H1 (cell line): ENCODE measurements around the gene ARHGEF39. TPM values are rescaled to one million over a fixed set of nuclear protein-coding genes. Genes with fewer than 3 reads are reported as not detected.
A peak's percentile ranks its signal among the peaks of the same experiment; 100 is the strongest.

Experiments used
- CTCF ChIA-PET: fragments of 300-600 bp; sonication (Branson Sonifier 250); formaldehyde crosslinking; loops from one replicate; lab custom pipeline; 2021; ENCODE audit not compliant: partially characterized antibody; lab: Charles Lee
- POLR2A ChIA-PET: fragments of 300-600 bp; sonication (Branson Sonifier 250); formaldehyde crosslinking; loops from one replicate; lab custom pipeline; 2021; ENCODE audit warnings: inconsistent platforms; ENCODE audit not compliant: partially characterized antibody; lab: Charles Lee
- DNase-seq, 2 experiments: peaks; one replicate each; pipeline versions ENCODE4 v3.0.0 to v3.0.0-alpha.2; 2010 to 2022; ENCODE audit warnings: low spot score in 2 of 2, low read depth in 1 of 2, mixed read lengths in 1 of 2
- FAIRE-seq: peaks from 2 replicates; lab custom pipeline; 2011; peaks lifted over from hg19 to GRCh38; lab: Jason Lieb, UNC
- H2AFZ ChIP-seq: 2 replicates; pipeline ENCODE4 v1.8.1; 2012; ENCODE audit warnings: low read length, inconsistent platforms
- H2AK5ac ChIP-seq: 2 replicates; pipeline ENCODE4 v1.6.1; 2013; ENCODE audit warnings: low read depth, low read length
- H2BK120ac ChIP-seq: replicated peaks from 2 replicates; pipeline ENCODE3; 2013; ENCODE audit warnings: low read depth, low read length, inconsistent platforms
- H2BK12ac ChIP-seq: 2 replicates; pipeline ENCODE4 v1.6.1; 2013; ENCODE audit warnings: low read depth, low read length
- H2BK15ac ChIP-seq: 2 replicates; pipeline ENCODE4 v1.6.1; 2013; ENCODE audit warnings: low read length
- H2BK20ac ChIP-seq: 2 replicates; pipeline ENCODE4 v1.6.1; 2013; ENCODE audit warnings: low read length
- H2BK5ac ChIP-seq: 2 replicates; pipeline ENCODE4 v1.6.1; 2013; ENCODE audit warnings: low read depth, low read length
- H3K14ac ChIP-seq: 2 replicates; pipeline ENCODE4 v1.6.1; 2013; ENCODE audit warnings: inconsistent platforms; ENCODE audit not compliant: insufficient read length
- H3K18ac ChIP-seq: 2 replicates; pipeline ENCODE4 v1.6.1; 2013; ENCODE audit warnings: low read length; ENCODE audit errors: extremely low read depth
- H3K23ac ChIP-seq: 2 replicates; pipeline ENCODE4 v1.6.1; 2013; ENCODE audit warnings: inconsistent platforms; ENCODE audit not compliant: insufficient read length
- H3K23me2 ChIP-seq: 2 replicates; pipeline ENCODE4 v1.6.1; 2013; ENCODE audit warnings: low read depth, low read length
- H3K27ac ChIP-seq: 2 replicates; pipeline ENCODE4 v1.6.1; 2011; ENCODE audit warnings: low read depth, low read length, inconsistent platforms
- H3K27me3 ChIP-seq, 4 experiments: replicated peaks in 1 of 4; 1 replicate in 1 of 4; 2 replicates in 3 of 4; pipeline versions ENCODE4 v1.6.1 to v1.8.1; 2011 to 2013; ENCODE audit warnings: low read length in 3 of 4, mild to moderate bottlenecking in 3 of 4, inconsistent platforms in 2 of 4, mixed read lengths in 2 of 4, moderate library complexity in 1 of 4; ENCODE audit not compliant: control insufficient read depth in 3 of 4, insufficient read depth in 3 of 4; ENCODE audit errors: extremely low read depth in 1 of 4
- H3K36me3 ChIP-seq, 4 experiments: 2 replicates each; pipeline versions ENCODE4 v1.6.1 to v1.8.1; 2011 to 2013; ENCODE audit warnings: mild to moderate bottlenecking in 4 of 4, low read length in 3 of 4, moderate library complexity in 2 of 4, control low read depth in 1 of 4, inconsistent platforms in 1 of 4; ENCODE audit not compliant: insufficient read depth in 4 of 4, control insufficient read depth in 2 of 4
- H3K4ac ChIP-seq: replicated peaks from 2 replicates; pipeline ENCODE3; 2013; ENCODE audit warnings: low read length, low read depth, mixed read lengths, inconsistent platforms; ENCODE audit not compliant: insufficient read length
- H3K4me1 ChIP-seq, 4 experiments: replicated peaks in 1 of 4; 1 replicate in 1 of 4; 2 replicates in 3 of 4; pipeline versions ENCODE4 v1.6.1 to v1.8.1; 2011 to 2013; ENCODE audit warnings: low read length in 3 of 4, inconsistent platforms in 2 of 4, mixed read lengths in 1 of 4; ENCODE audit not compliant: insufficient read depth in 4 of 4, control insufficient read depth in 3 of 4
- H3K4me2 ChIP-seq, 2 experiments: 2 replicates each; pipeline versions ENCODE4 v1.6.1 to v1.8.1; 2011 to 2013; ENCODE audit warnings: low read depth in 2 of 2, low read length in 2 of 2, control low read depth in 1 of 2, inconsistent platforms in 1 of 2, mild to moderate bottlenecking in 1 of 2; ENCODE audit not compliant: insufficient read depth in 1 of 2
- H3K4me3 ChIP-seq, 4 experiments: fragments of 200-600, 300-600 bp in 1 of 4; sonication (generic), shearing (Covaris generic), sonication (Bioruptor Twin) in 1 of 4; 2 replicates each; pipeline versions ENCODE4 v1.5.1 to v1.8.1; 2011 to 2016; ENCODE audit warnings: low read length in 4 of 4, low read depth in 3 of 4, control low read depth in 2 of 4, inconsistent platforms in 2 of 4, mild to moderate bottlenecking in 2 of 4, mixed read lengths in 1 of 4, moderate library complexity in 1 of 4; ENCODE audit not compliant: insufficient read depth in 2 of 4; ENCODE audit errors: extremely low read depth in 1 of 4
- H3K56ac ChIP-seq: replicated peaks from 2 replicates; pipeline ENCODE3; 2013; ENCODE audit warnings: low read depth, mild to moderate bottlenecking, mixed read lengths, low read length, inconsistent platforms; ENCODE audit not compliant: insufficient read length
- H3K79me1 ChIP-seq: 2 replicates; pipeline ENCODE4 v1.6.1; 2013; ENCODE audit warnings: low read depth, low read length, control low read depth
- H3K79me2 ChIP-seq, 2 experiments: 2 replicates each; pipeline versions ENCODE4 v1.6.1 to v1.8.1; 2012 to 2013; ENCODE audit warnings: low read length in 2 of 2, mild to moderate bottlenecking in 2 of 2, inconsistent platforms in 1 of 2; ENCODE audit not compliant: insufficient read depth in 2 of 2, control insufficient read depth in 1 of 2
- H3K9ac ChIP-seq, 4 experiments: replicated peaks in 1 of 4; 1 replicate in 1 of 4; 2 replicates in 3 of 4; pipeline versions ENCODE4 v1.6.1 to v1.8.1; 2011 to 2013; ENCODE audit warnings: low read depth in 3 of 4, low read length in 3 of 4, control low read depth in 2 of 4, mild to moderate bottlenecking in 2 of 4, moderate library complexity in 2 of 4, inconsistent platforms in 1 of 4; ENCODE audit errors: extremely low read depth in 1 of 4
- H3K9me3 ChIP-seq, 2 experiments: 2 replicates each; pipeline versions ENCODE4 v1.6.1 to v1.8.1; 2012 to 2013; ENCODE audit warnings: mild to moderate bottlenecking in 2 of 2, moderate library complexity in 2 of 2, control low read depth in 1 of 2, inconsistent platforms in 1 of 2, low read depth in 1 of 2, low read length in 1 of 2, mixed read lengths in 1 of 2; ENCODE audit not compliant: insufficient read depth in 2 of 2
- H4K20me1 ChIP-seq, 2 experiments: replicated peaks in 1 of 2; 2 replicates each; pipeline versions ENCODE3 to v1.8.1; 2011 to 2013; ENCODE audit warnings: inconsistent platforms in 2 of 2, low read length in 2 of 2, mild to moderate bottlenecking in 1 of 2; ENCODE audit not compliant: insufficient read depth in 2 of 2, control insufficient read depth in 1 of 2
- H4K5ac ChIP-seq: 2 replicates; pipeline ENCODE4 v1.6.1; 2013; ENCODE audit warnings: low read length, low read depth, mixed read lengths, inconsistent platforms; ENCODE audit not compliant: insufficient read length
- H4K8ac ChIP-seq: 2 replicates; pipeline ENCODE4 v1.8.0; 2013; ENCODE audit warnings: mild to moderate bottlenecking, moderate library complexity, low read length, inconsistent platforms; ENCODE audit not compliant: insufficient read depth; ENCODE audit errors: extremely low read depth
- H4K91ac ChIP-seq: replicated peaks from 2 replicates; pipeline ENCODE3; 2013; ENCODE audit warnings: low read length, mixed read lengths, inconsistent platforms; ENCODE audit not compliant: insufficient read length
- GTF2F1 ChIP-seq: IDR thresholded peaks from 2 replicates; pipeline ENCODE4 v1.6.1; 2012; ENCODE audit warnings: low read depth, low read length, improper control_type of control experiment, borderline replicate concordance
- KDM4A ChIP-seq: IDR thresholded peaks from one replicate; pipeline ENCODE4 v1.7.1; 2012; ENCODE audit warnings: low read depth, mild to moderate bottlenecking, moderate library complexity, low read length, inconsistent platforms; ENCODE audit not compliant: severe bottlenecking
- TAF1 ChIP-seq: IDR thresholded peaks from 2 replicates; pipeline ENCODE4 v1.6.1; 2011; ENCODE audit warnings: mild to moderate bottlenecking, low read depth, low read length
- WGBS, 2 experiments: shearing (Covaris generic) in 1 of 2; methylation state at CpG; one replicate each; pipeline versions ENCODE4 v1.1.6 to v1.1.7; 2013 to 2015; ENCODE audit warnings: low lambda C conversion rate in 2 of 2, mixed read lengths in 2 of 2, inconsistent platforms in 1 of 2, low coverage in 1 of 2, missing lambda C conversion rate in 1 of 2; ENCODE audit not compliant: insufficient replicate concordance in 2 of 2, insufficient coverage in 1 of 2, insufficient read length in 1 of 2; ENCODE audit errors: extremely low coverage in 1 of 2, missing lambda C conversion rate in 1 of 2; 5-methylcytosine and 5-hydroxymethylcytosine counted together
- polyA plus RNA-seq, 7 experiments: library from polyadenylated mRNA; depleted of rRNA in 3 of 7; stranded (reverse) in 5 of 7; unstranded in 2 of 7; fragments of >200 nt in 5 of 7; fragments of 200-250 nt in 2 of 7; gene quantifications; 1 replicate in 5 of 7; 2 replicates in 1 of 7; 4 replicates in 1 of 7; pipeline versions ENCODE4 v1.2.1 to v1.2.3, GENCODE V29; 2011 to 2013; ENCODE audit warnings: missing spikeins in 2 of 7, mixed read lengths in 2 of 7
- total RNA-seq: library from RNA; stranded (reverse); fragmentation: NEBNext Ultra II Directional; extraction: Animal tissue kit (Norgen Biotek cat#: 25700); gene quantifications from 2 replicates; pipeline ENCODE4 v1.2.1, GENCODE V29; 2021

Gene ARHGEF39
- total and polyA plus RNA-seq, 2 of the 8 experiments (the other 6 are each of a cell fraction or from before 2014, with no cell fraction given): 18.6 to 18.7 TPM

GRCh38 chr9:35689542-35690293, 24.7 kb upstream of the ARHGEF39 start, which contains the start of gene TPM2:
Gene TPM2 (minus strand): TSS chr9:35689925. CDS start chr9:35689817, 108 bp downstream.
- Histone ChIP-seq H3K79me1 (peaks cover 2% of the 10 kb centered on the region; the same call in 1 of the 2 replicates), H4K20me1 (peaks cover 5 to 8% of the 10 kb centered on the region in 2 experiments), H2BK15ac (no peak within 1 kb of the TSS; the same call in 1 of the 2 replicates), H3K27me3 (no peaks in the 10 kb centered on the region), H3K79me2 (peaks cover 0 to 21% of the 10 kb centered on the region in 2 experiments; a peak in 2 of 4 replicates), H2BK12ac (peak within 1 kb of the TSS; percentile 50; the same call in 1 of the 2 replicates), H3K14ac (no peak within 1 kb of the TSS), H2AFZ (no peak within 1 kb of the TSS), H3K4ac (peak within 1 kb of the TSS; percentile 88), H2BK120ac (no peak within 1 kb of the TSS), H4K91ac (peak within 1 kb of the TSS; percentile 62), H4K8ac (peak within 1 kb of the TSS; percentile 97), H3K18ac (peak within 1 kb of the TSS; percentile 93), H3K56ac (peak within 1 kb of the TSS; percentile 64), H4K5ac (peak within 1 kb of the TSS; percentile 78), H3K23me2 (peaks cover 12% of the 10 kb centered on the region), H3K9ac (peak within 1 kb of the TSS; percentile 25 to 76 (median 62)), H3K4me3 (peak within 1 kb of the TSS; percentile 72 to 99 (median 82)), H3K4me2 (peak within 1 kb of the TSS; percentile 84 to 90), H2AK5ac (no peak within 1 kb of the TSS; the same call in 1 of the 2 replicates), H3K27ac (peak within 1 kb of the TSS; percentile 54; the same call in 1 of the 2 replicates), H3K4me1 (peaks cover 6 to 15% (median 8%) of the 10 kb centered on the region in 4 experiments; a peak in 6 of 7 replicates), H3K36me3 (peaks cover 6 to 17% (median 15%) of the 10 kb centered on the region in 4 experiments), H3K23ac (no peak within 1 kb of the TSS), H2BK5ac (peak within 1 kb of the TSS; percentile 86; the same call in 1 of the 2 replicates), H3K9me3 (no peaks in the 10 kb centered on the region), H2BK20ac (no peak within 1 kb of the TSS)
- no peak for FAIRE-seq
- 1% methylated on average over 34 of the region's 61 CpGs; no CpG with 5 or more reads in 1 of the 2 experiments for WGBS, 2 experiments
- DNase-seq: peak; percentile 66 to 84
- ChIA-PET CTCF (interaction anchor here (0.7 to 14.1 kb wide), 7 partner anchors 14 to 65 kb away, joined by 3 to 347 read pairs (median 29); partner anchors contain the start of genes ARHGEF39, CA9, CCDC107 and RMRP), POLR2A (interaction anchor here (0.6 to 14.9 kb wide), 17 partner anchors 8 to 610 kb away, joined by 3 to 158 read pairs (median 6); partner anchors contain the start of genes ARHGEF39, CA9, CCDC107 and CREB3)
- TF ChIP-seq GTF2F1 (peak; percentile 15; the same call in 1 of the 2 replicates), TAF1 (peak; percentile 87), KDM4A (peak; percentile 81)
